Stimulated activated CD4-positive, alpha-beta T cell treated with anti-CD3 and anti-CD28 coated beads, Interleukin-2, amount 100 ng/mL, for 24 hours (primary cell): Measurements from ENCODE around the gene PARP6.
"Not testable (repeated sequence)": the region's sequence is repeated elsewhere in the genome, so short reads cannot be mapped to it uniquely, and the experiment has no call there.

Experiments
- DNase-seq, 2 donors: peaks; one replicate each; pipeline ENCODE4 v3.0.0-alpha.2; 2020

Gene PARP6

DNA sequence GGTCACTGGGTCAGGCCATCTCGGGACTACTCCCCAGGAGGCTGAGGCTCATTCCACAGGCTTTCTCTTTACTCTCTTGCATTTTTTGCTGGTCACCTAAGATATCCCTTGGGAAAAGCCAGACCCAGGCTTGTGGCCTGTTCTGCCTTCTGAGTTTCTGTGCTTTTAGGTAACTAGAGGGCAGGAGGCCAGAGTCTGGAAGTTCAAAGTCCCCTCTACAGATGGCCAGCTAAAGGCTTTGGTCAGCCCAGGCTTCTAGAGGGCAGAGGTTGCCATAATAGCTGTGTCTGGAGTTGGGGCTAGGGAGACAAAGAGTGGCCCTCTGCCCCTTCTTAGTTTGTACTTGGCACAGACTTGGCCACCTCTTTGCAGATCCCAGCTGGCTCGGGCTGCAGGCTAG lies 8.4 kb upstream of the PARP6 start:
- DNase-seq, result no peak

DNA sequence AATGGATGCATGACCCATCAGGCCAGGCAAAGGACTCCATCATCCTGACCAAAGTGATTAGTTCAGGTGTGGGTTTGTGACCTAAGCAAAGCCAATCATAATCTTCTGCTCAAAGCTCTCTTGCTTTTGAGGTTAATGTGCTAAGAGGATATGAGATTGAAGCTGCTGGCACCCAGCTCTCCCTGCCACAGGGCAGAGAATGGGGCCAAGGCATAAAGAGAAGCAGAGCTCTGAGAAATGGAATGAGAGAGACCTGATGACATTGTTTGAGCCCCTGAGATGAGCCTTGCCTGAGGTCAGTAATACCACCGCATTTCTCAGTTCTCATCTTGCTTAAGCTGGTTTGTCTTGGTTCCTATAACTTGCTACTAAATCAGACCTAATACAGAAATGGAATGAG lies 6.4 kb upstream of the PARP6 start:
- DNase-seq, result no peak

DNA sequence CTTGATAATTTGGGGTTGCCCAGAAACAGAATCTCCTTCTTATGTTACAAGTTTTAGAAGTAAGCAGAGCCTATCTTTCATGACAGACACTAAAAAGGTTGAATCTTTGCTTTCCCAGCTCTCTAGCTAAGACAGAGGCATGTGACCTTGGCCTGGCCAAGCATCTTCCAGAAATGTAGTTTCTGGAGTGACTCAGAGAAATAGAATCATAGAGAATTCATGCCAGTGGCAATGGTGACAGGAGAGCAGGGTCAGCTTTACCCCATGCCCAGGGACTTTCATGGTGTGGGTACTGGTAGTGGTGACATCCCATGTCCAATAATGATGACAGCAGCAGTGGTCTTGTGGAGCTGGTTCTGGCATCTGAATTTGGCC lies 4.0 kb upstream of the PARP6 start:
- DNase-seq, result no peak

DNA sequence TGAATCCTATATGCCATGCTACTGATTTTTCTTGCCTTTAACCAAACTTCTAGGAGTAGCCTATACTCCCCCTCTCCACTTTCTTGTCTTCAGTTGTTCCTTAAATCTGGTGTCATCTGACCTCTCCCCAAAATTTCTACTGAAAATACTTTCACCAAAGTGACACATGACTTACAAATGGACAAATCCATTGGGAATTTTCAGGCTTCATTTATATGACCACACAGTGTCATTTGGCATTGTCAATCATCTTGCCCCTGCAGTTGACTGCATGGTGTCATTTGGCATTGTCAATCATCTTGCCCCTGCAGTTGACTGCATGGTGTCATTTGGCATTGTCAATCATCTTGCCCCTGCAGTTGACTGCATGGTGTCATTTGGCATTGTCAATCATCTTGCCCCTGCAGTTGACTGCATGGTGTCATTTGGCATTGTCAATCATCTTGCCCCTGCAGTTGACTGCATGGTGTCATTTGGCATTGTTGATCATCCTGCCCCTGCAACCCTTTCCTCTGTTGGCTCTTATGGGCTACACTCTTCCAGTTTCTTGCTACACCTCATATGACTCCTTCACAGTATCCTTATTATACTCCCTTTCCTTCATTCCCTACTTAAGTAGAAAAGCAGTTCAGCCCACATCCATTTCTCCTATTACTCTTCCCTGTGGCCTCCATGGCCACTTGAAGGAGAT lies 3.4 kb upstream of the PARP6 start:
- not testable (repeated sequence) for DNase-seq

DNA sequence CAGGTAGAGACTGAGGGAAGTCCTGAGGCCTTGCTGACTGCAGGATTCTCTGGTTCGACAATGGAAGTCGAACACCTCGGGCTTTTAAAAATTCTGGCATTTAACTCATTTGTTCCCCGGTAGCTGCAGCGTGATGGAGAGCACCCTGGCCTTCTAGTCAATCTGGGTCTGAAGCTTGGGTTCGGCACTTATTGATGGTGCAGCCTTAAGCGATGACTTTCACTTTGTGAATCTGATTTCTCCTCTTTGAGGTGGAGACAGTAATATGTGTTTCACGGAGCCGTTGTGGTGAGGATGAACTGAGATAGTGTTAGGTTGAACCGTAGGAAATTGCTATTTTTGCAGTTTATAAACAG lies 621 bp upstream of the PARP6 start:
- DNase-seq, result no peak

DNA sequence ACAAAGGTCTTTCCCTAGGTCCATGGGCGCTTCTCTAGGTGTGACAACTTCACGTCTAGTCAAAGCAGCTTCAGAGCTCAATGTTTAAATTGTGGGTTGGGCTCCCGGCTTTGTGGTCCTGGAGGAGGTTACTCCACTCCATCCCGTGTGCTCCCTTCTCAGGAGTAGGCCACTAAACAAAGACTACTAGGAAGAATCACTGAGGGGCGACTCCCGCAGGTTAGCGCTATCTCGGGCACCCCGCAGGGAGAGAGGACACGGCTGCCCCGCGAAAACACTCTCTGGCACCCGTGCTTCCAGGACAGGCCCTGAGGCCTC lies 500 bp downstream of the PARP6 start:
- peak in 1 of 2 donors; percentile 31 for DNase-seq

DNA sequence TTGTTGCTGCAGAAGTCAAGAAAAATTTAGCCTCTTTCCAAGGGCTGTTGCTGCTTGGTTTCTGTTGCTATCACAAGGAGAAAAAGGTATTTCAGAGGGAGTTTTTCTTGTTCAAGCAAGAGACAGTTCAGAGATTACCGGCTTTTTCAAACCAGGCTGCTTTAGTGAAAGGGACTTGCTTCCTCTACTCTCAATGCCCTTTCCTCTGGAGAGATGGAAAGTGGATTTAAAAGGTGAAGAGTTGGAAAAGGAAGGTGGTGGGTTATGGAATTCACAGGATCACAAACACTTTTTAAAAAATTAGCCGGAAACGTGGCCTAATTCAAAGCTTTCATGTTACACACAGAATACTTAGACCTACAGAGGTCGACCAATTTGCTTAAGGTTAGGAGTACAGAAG lies 1.1 kb downstream of the PARP6 start:
- DNase-seq, result no peak

DNA sequence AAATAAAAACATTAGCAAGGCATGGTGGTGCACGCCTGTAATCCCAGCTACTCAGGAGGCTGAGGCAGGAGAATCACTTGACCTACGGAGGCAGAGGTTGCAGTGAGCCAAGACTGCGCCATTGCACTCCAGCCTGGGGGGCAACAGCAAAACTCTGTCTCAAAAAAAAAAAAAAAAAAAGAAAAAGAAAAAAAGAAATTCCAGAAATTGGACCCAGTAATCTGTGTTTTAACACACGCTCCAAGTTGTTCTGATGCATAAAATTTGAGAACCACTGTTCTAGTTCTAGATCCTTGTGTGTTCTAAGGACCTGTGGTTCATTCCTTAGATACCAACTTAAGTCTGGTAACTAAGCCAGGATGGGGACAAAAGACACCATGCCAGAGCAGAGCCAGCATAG lies 2.6 kb downstream of the PARP6 start:
- DNase-seq, result no peak

DNA sequence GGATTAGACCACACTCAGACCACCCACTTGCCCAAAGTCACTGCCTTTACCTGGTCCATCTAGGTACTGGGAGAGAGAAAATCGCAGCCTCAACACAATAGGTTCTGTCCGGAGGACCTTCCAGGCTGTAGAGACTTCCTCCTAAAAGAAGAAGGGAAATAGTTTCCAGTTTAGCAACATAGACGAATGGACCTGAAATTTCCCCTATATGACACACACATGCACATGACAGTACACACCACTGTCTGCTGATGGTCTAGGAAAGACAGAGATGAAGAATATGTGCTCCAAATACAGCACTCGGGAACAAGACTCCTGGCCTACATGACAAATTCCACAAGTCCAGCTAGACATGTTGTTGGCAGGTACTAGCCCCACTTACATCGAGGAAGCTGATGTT lies 7.3 kb downstream of the PARP6 start:
- no peak for DNase-seq

DNA sequence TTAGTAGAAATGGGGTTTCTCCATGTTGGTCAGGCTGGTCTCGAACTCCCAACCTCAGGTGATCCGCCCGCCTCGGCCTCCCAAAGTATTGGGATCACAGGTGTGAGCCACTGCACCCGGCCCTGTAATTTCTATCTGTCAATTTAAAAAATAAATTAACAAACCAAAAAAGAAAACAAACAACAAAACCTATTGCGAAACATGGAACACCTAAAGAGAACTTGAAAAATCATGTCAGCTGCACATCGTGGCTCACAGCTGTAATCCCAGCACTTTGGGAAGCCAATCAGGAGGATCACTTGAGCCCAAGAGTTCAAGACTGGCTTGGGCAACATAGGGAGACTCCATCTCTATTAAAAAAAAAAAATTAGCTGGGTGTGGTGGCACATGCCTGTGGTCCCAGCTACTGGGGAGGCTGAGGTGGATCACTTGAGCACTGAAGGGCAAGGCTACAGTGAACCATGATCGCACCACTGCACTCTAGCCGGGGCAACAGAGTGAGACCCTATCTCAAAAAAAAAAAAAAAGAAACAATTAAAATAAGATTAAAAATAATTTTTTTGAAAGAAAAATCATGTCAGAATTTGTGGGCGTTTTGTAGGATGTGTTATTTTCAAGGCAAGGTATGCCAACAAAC lies 19.6 kb downstream of the PARP6 start:
- no peak for DNase-seq

DNA sequence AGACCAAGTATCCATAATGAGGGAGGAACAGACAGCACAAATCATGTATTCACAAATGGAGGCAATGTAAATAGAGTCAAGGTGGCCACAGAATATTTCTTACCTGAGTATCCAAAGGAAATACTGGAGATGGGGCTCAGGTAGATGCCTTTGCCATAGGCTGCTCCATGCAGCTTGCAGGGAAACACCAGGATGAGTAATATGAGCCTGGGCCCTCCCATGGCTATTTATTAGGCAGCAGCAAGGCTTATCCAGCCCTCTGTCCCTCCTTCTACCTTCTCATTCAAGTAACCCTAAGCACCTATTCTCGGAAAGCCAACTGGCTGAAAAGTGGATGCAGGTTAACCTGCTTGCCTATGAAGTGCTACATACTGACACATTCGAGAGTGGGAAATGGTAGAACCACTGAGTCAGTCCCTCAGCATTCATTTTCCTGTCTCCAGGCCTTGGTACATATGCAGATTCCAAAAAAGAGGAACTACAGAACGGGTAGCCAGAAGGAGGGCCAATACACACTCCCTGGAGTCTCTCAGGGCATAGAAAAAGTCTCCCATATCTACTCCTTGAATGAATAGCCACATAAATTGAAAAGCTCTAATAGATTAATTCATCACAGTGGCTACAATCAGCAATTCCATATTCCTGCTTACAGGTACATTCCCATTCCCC lies 23.1 kb downstream of the PARP6 start:
- DNase-seq, result no peak

DNA sequence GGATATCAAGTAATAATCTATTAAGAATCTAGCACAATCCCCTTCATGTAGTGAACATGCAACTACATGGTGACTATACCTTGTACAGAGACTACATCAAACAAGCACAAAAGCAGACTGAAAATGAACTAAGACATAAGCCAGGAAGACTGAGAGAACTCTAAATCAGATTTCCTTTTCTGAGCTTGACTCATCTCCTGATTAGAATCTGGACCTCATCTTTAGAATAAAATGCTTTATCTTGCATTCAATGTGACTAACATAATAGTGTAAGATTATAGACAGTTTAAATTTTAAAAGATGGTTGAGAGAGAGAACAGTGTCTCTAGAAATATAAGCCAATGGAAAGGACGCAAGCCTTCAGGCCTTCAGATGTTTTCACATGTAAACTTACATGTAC lies 23.8 kb downstream of the PARP6 start:
- DNase-seq, result no peak

DNA sequence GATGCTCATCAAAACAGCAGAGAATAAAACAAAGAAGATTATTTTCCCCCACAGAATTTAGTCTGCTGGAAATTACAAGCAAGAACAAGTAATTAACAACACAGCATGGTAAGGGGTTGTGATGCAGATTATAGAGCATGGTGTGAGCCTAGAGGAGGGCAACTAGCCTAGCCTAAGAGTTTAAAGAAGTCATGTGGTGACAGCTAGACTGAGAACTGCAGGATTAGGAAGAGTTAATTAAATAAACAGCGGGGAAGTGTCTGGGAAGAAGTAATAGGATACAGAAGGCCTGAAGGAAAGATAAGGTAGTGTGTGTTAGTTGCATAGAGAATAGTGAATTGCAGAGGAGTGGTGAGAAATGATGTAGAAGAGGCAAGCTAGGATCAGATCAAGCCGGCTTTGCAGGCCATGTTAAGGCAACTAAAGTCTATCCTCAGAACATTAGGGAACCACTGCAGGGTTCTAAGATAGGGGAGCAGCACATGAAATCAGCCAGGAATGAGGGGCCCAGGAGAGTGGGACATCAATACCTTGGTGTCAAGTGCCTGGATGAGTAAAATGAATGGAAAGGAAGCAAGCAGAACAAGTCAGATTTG lies 29.5 kb downstream of the PARP6 start:
- no peak for DNase-seq

DNA sequence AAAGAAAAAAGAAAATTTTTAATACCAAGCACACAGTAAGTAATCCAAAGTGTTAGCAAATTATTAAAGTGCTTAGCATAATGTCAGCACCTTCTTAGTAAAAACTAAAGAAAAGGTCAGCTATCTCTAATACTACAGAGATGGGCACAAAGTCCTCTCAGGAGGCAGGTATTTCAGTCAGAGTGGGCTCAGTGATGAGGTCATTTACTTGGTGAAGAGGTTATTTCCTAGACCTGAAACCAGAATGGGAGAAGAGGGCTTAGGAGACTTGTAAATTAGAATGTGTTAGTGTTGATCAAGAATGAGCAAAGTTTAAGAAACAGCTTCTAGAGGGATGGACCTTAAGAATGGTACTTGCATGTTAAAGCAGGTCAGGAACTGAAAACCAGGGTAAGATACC lies 32.7 kb downstream of the PARP6 start:
- no peak for DNase-seq

DNA sequence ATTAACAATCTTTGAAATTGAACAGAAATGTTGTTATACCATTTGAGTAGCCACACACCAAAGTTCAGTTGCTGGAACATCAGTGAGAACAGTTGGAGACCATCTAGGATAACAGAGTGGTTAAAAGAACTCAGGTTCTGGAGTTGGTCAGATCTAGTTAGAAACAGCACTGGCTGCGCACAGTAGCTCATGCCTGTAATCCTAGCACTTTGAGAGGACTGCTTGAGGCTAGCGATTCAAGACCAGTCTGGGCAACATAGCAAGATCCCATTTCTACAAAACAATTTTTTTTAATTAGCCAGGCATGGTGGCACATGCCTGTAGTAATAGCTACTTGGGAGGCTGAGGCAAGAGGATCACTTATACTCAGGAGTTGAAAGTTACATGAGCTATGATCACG lies 33.8 kb downstream of the PARP6 start:
- no peak for DNase-seq

DNA sequence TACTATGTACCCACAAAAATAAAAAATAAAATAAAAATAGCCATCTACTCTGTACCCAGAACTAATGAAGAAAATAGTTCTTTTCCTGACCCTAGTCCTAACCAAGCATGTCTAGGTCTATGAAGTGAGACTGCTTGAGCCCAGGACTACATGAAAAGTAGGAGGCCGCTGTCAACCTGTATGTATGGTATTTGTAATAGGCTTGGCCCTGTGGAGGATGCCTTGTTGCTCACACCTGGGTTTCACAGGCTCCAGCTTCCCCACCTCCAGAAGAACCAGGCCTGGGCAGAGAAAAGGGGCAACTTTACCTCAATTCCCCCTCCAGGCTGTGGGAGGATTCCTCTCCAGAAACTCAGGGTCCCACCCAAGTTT lies 34.5 kb downstream of the PARP6 start:
- DNase-seq, result no peak

DNA sequence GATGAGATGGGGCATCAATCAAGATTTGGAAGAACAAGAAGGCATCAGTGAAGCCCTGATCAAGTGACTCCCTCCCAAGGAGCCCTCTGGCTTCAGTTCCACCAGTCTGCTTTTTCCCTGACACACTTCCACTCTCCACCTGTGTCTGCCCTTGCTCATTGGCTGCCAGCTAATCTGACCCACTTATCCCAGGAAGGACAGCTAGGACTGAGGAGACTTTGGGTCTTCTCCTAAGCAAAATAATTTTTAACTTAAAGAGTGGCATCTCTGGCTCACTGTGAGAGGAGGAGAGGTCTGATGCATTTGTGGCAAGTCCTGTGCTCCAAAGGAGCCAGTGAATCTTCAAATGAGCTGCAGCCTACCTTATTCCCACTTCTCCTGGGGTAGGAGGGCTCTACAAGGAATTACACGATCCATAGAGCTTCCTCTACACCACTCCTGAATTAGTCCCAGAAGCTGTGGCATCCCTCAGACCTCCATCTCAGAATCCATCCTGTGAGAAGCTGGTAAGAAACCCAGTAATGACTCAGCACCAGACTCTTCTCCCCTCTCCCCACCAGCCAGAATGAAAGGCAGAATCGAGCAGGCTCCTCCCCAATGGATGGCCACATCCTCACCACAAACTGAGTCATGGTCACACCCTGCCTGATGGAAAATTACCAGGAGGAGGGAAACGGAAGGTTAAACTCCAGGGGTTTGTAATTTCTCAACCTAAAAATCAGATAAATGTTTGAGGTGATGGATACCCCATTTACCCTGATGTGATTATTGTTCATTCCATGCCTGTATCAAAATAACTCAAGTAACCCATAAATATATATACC lies 35.1 kb downstream of the PARP6 start:
- DNase-seq, result peak; percentile 76 to 78

DNA sequence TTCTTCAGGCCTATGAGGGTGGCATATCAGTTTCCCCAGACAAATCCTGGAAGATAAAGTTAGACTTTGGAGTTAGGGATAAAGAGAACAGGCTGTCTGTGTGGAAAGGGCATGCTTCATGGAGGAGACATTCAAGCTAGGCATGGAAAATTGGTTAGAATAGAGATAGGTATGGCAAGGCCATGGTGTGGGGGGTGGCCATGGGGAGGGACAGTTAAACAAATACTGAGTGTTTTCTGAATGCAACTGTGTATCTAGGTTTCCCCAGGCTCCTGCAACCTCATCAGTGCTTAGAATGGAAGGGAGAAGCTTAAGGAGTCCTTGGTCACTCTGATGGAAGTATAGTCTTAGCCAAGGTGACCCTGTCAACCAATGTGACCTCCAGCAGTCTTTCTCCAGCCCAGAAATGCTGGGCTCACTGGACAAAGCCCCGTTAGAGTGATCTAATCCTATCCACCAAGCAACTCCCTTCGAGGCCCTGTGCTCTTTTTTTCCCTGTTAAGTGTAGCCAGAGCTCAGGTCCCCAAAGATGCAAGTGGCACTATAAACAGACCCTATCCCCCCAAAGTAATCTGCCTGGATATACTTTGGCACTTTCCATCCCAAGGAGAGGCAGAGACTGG lies 35.9 kb downstream of the PARP6 start:
- DNase-seq, result no peak

DNA sequence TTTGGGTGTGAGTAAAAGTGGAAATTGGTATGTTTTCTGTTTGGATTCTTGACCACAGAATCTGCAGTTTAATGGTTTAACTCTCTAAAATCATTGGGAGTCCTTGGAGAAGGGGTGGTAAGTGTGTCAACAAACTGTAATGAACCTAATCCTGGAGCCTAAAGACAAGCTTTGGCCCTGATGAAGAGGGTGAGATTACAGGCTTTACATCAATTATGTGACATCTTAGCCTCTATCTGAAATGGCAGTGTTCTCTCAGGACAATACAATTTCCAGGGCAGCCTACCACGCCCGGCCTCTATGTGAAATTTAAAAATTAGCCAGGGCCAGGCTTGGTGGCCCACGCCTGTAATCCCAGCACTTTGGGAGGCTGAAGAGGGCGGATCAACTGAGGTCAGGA lies 37.1 kb downstream of the PARP6 start:
- DNase-seq, result no peak

DNA sequence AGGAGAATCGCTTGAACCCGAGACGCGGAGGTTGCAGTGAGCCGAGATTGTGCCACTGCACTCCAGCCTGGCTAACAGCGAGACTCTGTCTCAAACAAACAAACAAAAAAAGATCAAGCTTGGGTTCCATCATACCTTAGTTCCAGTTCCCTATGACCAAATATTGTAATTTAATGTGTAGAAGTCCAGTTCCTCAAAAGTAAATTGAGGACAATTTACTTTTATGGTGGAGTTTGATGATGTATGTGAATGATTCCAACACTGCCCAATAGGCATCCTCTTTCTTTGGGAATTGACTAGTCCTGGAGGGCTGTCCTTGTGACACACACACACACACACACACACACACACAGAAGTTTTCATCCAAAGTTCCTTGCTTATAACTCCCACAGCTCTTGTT lies 38.6 kb downstream of the PARP6 start:
- no peak for DNase-seq

DNA sequence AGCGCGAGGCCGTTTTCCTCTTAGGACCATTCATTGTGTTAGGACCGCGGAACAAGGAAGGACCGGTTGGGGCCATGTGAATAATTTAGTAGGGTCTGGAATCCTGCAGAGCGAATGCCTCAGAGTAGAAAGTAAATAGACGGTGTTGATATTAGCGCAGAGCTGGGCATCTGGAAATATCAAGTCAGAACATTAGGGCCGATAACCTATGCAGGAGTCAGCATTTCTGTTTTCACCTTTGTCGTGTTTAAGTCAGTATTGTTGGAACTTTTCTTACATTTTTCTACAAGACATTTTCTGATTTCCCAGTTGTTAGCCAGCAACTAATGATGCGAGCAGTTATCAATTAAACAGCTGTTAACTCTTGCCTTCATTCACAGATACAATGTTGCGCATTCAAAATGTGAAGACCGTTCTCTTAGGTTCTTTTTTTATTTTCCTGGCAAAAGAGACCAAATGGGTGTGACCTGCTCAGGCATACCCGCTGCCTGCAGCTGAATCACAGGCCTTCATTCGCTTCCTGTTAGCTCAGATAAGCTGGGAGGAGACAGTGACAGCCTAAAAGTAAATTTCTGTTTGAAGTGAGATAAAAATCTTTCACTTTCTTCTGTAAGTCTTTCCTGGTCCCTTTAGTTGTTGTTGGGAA lies 40.4 kb downstream of the PARP6 start:
- DNase-seq, result peak; percentile 45 to 47

DNA sequence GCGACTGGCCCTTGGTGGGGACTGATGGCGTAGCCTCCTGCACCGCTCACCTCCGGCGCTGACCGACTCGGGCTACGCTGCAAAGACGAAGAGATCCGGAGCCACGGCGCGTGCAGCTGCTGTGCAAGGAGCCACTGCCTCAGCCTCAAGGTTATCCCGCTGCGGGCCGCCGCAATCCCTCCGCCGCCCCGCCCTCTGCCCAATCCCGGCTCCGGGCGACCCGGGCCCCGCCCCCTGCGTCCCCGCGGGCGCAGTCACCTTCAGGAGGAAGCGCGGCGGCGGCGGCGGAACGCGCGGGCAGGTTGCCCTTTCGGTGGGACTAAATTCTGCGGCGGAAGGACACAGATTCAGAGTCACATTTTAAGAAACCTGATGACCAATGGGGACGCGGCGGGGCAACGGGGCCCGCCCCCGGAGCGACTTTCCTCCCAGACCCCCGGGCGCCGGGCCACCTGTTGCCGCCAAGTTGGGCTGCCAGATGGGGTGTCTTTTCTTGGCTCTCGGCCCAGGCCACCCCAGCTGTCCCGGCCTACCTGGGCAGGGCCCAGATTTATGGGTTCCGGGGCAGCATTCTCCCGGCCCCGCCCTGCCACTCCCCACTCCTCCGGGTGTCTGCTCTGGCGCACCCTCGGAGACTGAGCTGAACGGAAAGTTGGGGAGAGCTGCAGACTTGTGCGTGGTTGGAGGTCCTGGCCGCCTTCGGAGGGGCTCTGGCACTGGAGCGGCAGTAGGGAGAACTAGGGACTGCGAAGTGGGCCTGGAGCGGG lies 41.1 kb downstream of the PARP6 start, which contains the start of gene PKM:
Gene PKM, minus strand, starts transcription at position 125 of the 767 bp plus-strand sequence. CDS start 12,093 bp downstream, outside the sequence.
- peak; percentile 97 to 99 for DNase-seq
